ENCODE data around the gene UCHL5.
"Not testable (repeated sequence)": the region's sequence is repeated elsewhere in the genome, so short reads cannot be mapped to it uniquely, and the experiment has no call there.

UCHL5 gene

GRCh38 chr1:193036337-193037047, 22.7 kb downstream of the UCHL5 start:
- in situ Hi-C loops (cut with MboI; ENCODE audit: low pct_unique_long_range_greater_than_20kb, low sequenced_read_pairs, unreplicated experiment), result no loop called here

DNA sequence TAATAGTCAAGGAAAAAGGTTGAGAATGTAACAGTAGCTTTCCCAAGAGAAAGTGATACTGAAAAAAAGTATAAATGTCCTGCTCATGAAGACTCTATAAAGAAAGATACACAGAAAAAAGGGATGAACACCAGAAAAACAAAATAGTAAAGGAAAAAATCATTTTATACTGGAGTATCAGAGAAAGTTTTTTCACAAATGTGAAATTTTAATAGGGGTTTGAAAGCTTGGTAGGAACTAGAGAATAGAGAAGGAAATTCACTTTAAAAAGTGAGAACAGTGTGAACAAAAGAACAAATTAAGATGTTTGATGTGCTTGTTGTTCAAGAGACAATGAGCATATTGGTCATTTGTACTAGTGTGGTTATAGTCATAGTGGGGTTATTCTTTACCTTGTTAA, 25.6 kb downstream of the UCHL5 start:
- DNase-seq (ENCODE audit: low spot score), result no peak
- in situ Hi-C loops (cut with MboI; ENCODE audit: low pct_unique_long_range_greater_than_20kb, low sequenced_read_pairs, unreplicated experiment), result no loop called here
- TF ChIP-seq CTCF (IDR thresholded peaks at IDR 0.05; ENCODE audit: extremely low read depth, insufficient read depth, missing control alignments), result no peak

More at GRCh38 chr1:193036337-193037047, 22.7 kb downstream of the UCHL5 start:
- DNase-seq (ENCODE audit: low spot score), result no peak
- TF ChIP-seq CTCF (IDR thresholded peaks at IDR 0.05; ENCODE audit: extremely low read depth, insufficient read depth, missing control alignments), result no peak

DNA sequence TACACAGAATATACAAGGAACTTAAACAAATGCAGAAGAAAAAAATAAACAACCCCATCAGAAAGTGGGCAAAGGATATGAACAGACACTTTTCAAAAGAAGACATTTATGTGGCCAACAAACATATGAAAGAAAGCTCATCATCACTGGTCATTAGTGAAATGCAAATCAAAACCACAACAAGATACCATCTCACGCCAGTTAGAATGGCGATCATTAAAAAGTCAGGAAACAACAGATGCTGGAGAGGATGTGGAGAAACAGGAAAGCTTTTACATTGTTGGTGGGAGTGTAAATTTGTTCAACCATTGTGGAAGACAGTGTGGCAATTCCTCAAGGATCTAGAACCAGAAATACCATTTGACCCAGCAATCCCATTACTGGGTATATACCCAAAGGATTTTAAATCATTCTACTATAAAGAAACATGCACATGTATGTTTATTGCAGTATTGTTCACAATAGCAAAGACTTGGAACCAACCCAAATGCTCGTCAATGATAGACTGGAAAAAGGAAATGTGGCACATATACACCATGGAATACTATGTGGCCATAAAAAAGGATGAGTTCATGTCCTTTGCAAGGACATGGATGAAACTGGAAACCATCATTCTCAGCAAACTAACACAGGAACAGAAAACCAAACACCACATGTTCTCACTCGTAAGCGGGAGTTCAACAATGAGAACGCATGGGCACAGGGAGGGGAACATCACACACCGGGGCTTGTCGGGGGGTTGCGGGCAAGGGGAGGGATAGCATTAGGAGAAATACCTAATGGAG, 26.3 kb downstream of the UCHL5 start:
- in situ Hi-C loops (cut with MboI; ENCODE audit: low pct_unique_long_range_greater_than_20kb, low sequenced_read_pairs, unreplicated experiment); DNase-seq (ENCODE audit: low spot score): not testable (repeated sequence)

- in situ Hi-C loops (cut with MboI; ENCODE audit: low pct_unique_long_range_greater_than_20kb, low sequenced_read_pairs, unreplicated experiment), result no loop called here
- DNase-seq (ENCODE audit: low spot score), result no peak
Measured at GRCh38 chr1:193031431-193031830, 27.7 kb downstream of the UCHL5 start.

GRCh38 chr1:193030280-193030679, 28.9 kb downstream of the UCHL5 start:
- in situ Hi-C loops (cut with MboI; ENCODE audit: low pct_unique_long_range_greater_than_20kb, low sequenced_read_pairs, unreplicated experiment), result no loop called here
- TF ChIP-seq CTCF (IDR thresholded peaks at IDR 0.05; ENCODE audit: extremely low read depth, insufficient read depth, missing control alignments), result no peak
- no peak for DNase-seq (ENCODE audit: low spot score)

More at GRCh38 chr1:193031431-193031830, 27.7 kb downstream of the UCHL5 start:
- peak; percentile 45 for TF ChIP-seq CTCF (IDR thresholded peaks at IDR 0.05; ENCODE audit: extremely low read depth, insufficient read depth, missing control alignments)

- DNase-seq (ENCODE audit: low spot score), result no peak
- in situ Hi-C loops (cut with MboI; ENCODE audit: low pct_unique_long_range_greater_than_20kb, low sequenced_read_pairs, unreplicated experiment), result no loop called here
- no peak for TF ChIP-seq CTCF (IDR thresholded peaks at IDR 0.05; ENCODE audit: extremely low read depth, insufficient read depth, missing control alignments)
Measured at GRCh38 chr1:193025218-193025617, 33.9 kb downstream of the UCHL5 start.
